Esophagus squamous epithelium (tissue), 5 donors: ENCODE results near the gene ALG9. TPM values are rescaled to one million over a fixed set of nuclear protein-coding genes. Genes with fewer than 3 reads are reported as not detected.
"Not testable (repeated sequence)": the region's sequence is repeated elsewhere in the genome, so short reads cannot be mapped to it uniquely, and the experiment has no call there.

Experiments used
- DNase-seq: peaks from one replicate; lab custom pipeline; 2025; lab: John Stamatoyannopoulos, UW
- H3K27ac ChIP-seq, 4 donors: fragments of 200-600 bp; sonication (generic); one replicate each; pipeline ENCODE4 v1.5.1; 2016 to 2019; ENCODE audit warnings: mild to moderate bottlenecking in 1 of 4
- H3K27me3 ChIP-seq, 4 donors: fragments of 200-600 bp; sonication (generic); 1 replicate in 3 of 4; 2 replicates in 1 of 4; pipeline versions ENCODE4 v1.5.1 to v1.6.0; 2017 to 2021; ENCODE audit warnings: antibody characterized with exemption in 1 of 4
- H3K36me3 ChIP-seq, 3 donors: fragments of 200-600 bp; sonication (generic); one replicate each; pipeline ENCODE4 v1.5.1; 2016 to 2019
- H3K4me1 ChIP-seq, 3 donors: fragments of 200-600 bp; sonication (generic); one replicate each; pipeline ENCODE4 v1.5.1; 2017 to 2019
- H3K4me3 ChIP-seq, 4 donors: fragments of 200-600 bp; sonication (generic); 1 replicate in 3 of 4; 2 replicates in 1 of 4; pipeline ENCODE4 v1.5.1; 2016 to 2019; ENCODE audit warnings: mild to moderate bottlenecking in 2 of 4, moderate library complexity in 1 of 4
- H3K9me3 ChIP-seq, 3 donors: fragments of 200-600 bp; sonication (generic); one replicate each; pipeline ENCODE4 v1.5.1; 2016 to 2019
- CTCF ChIP-seq, 6 experiments: fragments of 450-650 bp in 4 of 6; fragments of 200-600 bp in 2 of 6; sonication (generic) in 2 of 6; IDR thresholded peaks; one replicate each; pipeline ENCODE4 v1.5.1; 2016 to 2019; ENCODE audit warnings: antibody characterized with exemption in 6 of 6, mild to moderate bottlenecking in 4 of 6, moderate library complexity in 4 of 6
- POLR2A ChIP-seq, 4 donors: fragments of 450-650 bp; IDR thresholded peaks; one replicate each; pipeline ENCODE4 v1.6.1; 2017; ENCODE audit warnings: antibody characterized with exemption in 4 of 4, mild to moderate bottlenecking in 4 of 4, moderate library complexity in 3 of 4
- WGBS, 2 donors: methylation state at CpG; one replicate each; pipeline ENCODE4 v1.1.5; 2018; 5-methylcytosine and 5-hydroxymethylcytosine counted together
- intact Hi-C: fragments of 100-400 bp; cut with DNase I; formaldehyde crosslinking; loops from one replicate; pipeline ENCODE4 v1.15.0; 2022
- total RNA-seq, 4 donors: library from RNA; depleted of rRNA; stranded (reverse); fragments of >200 nt; gene quantifications; one replicate each; pipeline ENCODE4 v1.1.0, GENCODE V29; 2016
- donor health status: DM: yes; HTN: yes; CAD: no.

Gene ALG9
- total RNA-seq, 4 donors from 2014 or later = 18.7 to 29.4 (median 21.8) TPM

- Histone ChIP-seq H3K4me1 (peaks cover 4 to 27% (median 7%) of the 10 kb centered on the region in 3 donors), H3K36me3 (peaks cover 0 to 12% (median 0%) of the 10 kb centered on the region in 3 donors), H3K27ac (no peak overlapping the region), H3K27me3 (no peaks in the 10 kb centered on the region), H3K9me3 (no peaks in the 10 kb centered on the region), H3K4me3 (no peak overlapping the region)
- TF ChIP-seq POLR2A (IDR thresholded peaks at IDR 0.05) = no peak
- no peak for TF ChIP-seq CTCF (IDR thresholded peaks at IDR 0.05)
- WGBS, 2 donors = 81 to 94% methylated on average over 1 of the region's 1 CpG
- intact Hi-C loops = no loop called here
- no peak for DNase-seq
Measured at GRCh38 chr11:111906680-111907079, 35.3 kb upstream of the ALG9 start.

DNA sequence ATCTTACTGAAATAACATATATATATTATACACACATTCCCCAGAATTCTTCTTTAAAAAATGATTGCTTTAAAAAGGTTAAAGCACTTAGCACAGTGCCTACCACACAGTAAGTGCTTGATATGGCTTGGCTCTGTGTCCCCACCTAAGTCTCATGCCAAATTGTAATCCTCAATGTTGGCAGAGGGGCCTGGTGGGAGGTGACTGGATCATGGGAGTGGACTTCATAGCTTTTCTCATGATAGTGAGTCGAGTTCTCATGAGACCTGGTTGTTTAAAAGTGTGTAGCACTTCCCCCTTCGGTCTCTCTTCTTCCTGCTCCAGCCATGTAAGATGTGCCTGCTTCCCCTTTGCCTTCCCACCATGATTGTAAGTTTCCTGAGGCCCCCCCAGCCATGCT, 34.0 kb upstream of the ALG9 start:
- Histone ChIP-seq H3K27ac (no peak overlapping the region), H3K9me3 (no peaks in the 10 kb centered on the region), H3K36me3 (peaks cover 0 to 12% (median 0%) of the 10 kb centered on the region in 3 donors), H3K4me1 (peaks cover 0 to 14% (median 0%) of the 10 kb centered on the region in 3 donors), H3K4me3 (no peak overlapping the region), H3K27me3 (no peaks in the 10 kb centered on the region)
- intact Hi-C loops = no loop called here
- no peak for DNase-seq
- TF ChIP-seq POLR2A (IDR thresholded peaks at IDR 0.05) (no peak), CTCF (IDR thresholded peaks at IDR 0.05) (no peak)
- 33 to 44% methylated on average over 2 of the region's 2 CpGs for WGBS, 2 donors

- Histone ChIP-seq H3K27me3 (no peaks in the 10 kb centered on the region), H3K4me1 (no peaks in the 10 kb centered on the region), H3K27ac (no peak overlapping the region), H3K36me3 (peaks cover 0 to 15% (median 0%) of the 10 kb centered on the region in 3 donors), H3K4me3 (no peak overlapping the region), H3K9me3 (no peaks in the 10 kb centered on the region)
- DNase-seq = no peak
- TF ChIP-seq POLR2A (IDR thresholded peaks at IDR 0.05) (no peak), CTCF (IDR thresholded peaks at IDR 0.05) (no peak)
- intact Hi-C loops = no loop called here
- 69 to 74% methylated on average over 2 of the region's 2 CpGs for WGBS, 2 donors
Measured at GRCh38 chr11:111886844-111887243, 15.5 kb upstream of the ALG9 start.

- no peak for TF ChIP-seq POLR2A (IDR thresholded peaks at IDR 0.05)
- no peak for TF ChIP-seq CTCF (IDR thresholded peaks at IDR 0.05)
- DNase-seq = no peak
- Histone ChIP-seq H3K27me3 (no peaks in the 10 kb centered on the region), H3K9me3 (no peaks in the 10 kb centered on the region), H3K4me1 (no peaks in the 10 kb centered on the region), H3K27ac (no peak overlapping the region), H3K36me3 (peaks cover 0 to 15% (median 0%) of the 10 kb centered on the region in 3 donors), H3K4me3 (no peak overlapping the region)
- intact Hi-C loops = no loop called here
- 67 to 75% methylated on average over 4 of the region's 4 CpGs for WGBS, 2 donors
Measured at GRCh38 chr11:111886032-111886431, 14.7 kb upstream of the ALG9 start.

GRCh38 chr11:111885053-111885452, 13.7 kb upstream of the ALG9 start:
- DNase-seq, H3K9me3 ChIP-seq, H3K27ac ChIP-seq, H3K4me1 ChIP-seq, intact Hi-C loops, H3K4me3 ChIP-seq, H3K27me3 ChIP-seq: not testable (repeated sequence)
- peaks cover 0 to 15% (median 0%) of the 10 kb centered on the region in 3 donors for H3K36me3 ChIP-seq
- WGBS, 2 donors = 82 to 97% methylated on average over 4 of the region's 4 CpGs

DNA sequence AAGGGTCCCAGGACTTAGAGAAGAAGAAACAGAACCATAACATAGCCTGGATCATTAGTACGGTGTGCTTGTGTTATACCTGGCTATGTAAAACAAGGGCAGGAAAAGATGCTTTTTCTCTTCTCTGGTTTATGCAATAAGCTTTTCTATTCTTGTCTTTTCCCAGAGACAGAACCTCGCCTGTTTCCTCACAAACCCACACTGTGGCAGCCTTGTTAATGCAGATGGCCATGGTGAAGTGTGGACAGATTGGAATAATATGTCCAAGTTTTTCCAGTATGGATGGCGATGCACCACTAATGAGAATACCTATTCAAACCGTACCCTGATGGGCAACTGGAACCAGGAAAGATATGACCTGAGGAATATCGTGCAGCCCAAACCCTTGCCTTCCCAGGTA, 10.8 kb upstream of the ALG9 start:
- no peak for DNase-seq
- intact Hi-C loops = no loop called here
- no peak overlapping the region for H3K27ac ChIP-seq
- H3K9me3 ChIP-seq = no peaks in the 10 kb centered on the region
- TF ChIP-seq POLR2A (IDR thresholded peaks at IDR 0.05) = no peak
- no peak for TF ChIP-seq CTCF (IDR thresholded peaks at IDR 0.05)
- H3K36me3 ChIP-seq = peaks cover 0 to 15% (median 0%) of the 10 kb centered on the region in 3 donors
- peaks cover 6 to 23% (median 7%) of the 10 kb centered on the region in 3 donors for H3K4me1 ChIP-seq
- no peak overlapping the region for H3K4me3 ChIP-seq
- H3K27me3 ChIP-seq = no peaks in the 10 kb centered on the region
- 87 to 90% methylated on average over 5 of the region's 5 CpGs for WGBS, 2 donors
